Skeletal muscle cell (primary cell): ENCODE measurements around the gene NPM1.

ENCODE experiments used
- DNase-seq: peaks from one replicate; pipeline ENCODE4 v3.0.0-alpha.2; 2010; ENCODE audit warnings: low read depth
- H3K4me3 ChIP-seq: 2 replicates; pipeline ENCODE4 v1.5.1; 2011; ENCODE audit warnings: low read depth, mild to moderate bottlenecking, control low read depth, low read length, moderate library complexity

NPM1 gene

GRCh38 chr5:171424726-171425125 lies 37.1 kb downstream of the NPM1 start:
- no peak for DNase-seq
- no peak overlapping the region for H3K4me3 ChIP-seq

GRCh38 chr5:171425596-171426244 lies 38.1 kb downstream of the NPM1 start:
- no peak for DNase-seq
- H3K4me3 ChIP-seq: no peak overlapping the region

- no peak overlapping the region for H3K4me3 ChIP-seq
- DNase-seq: no peak
Observed at GRCh38 chr5:171426266-171426665, 38.6 kb downstream of the NPM1 start.

GRCh38 chr5:171426680-171427079 lies 39.0 kb downstream of the NPM1 start:
- DNase-seq: no peak
- H3K4me3 ChIP-seq: no peak overlapping the region

- H3K4me3 ChIP-seq: no peak overlapping the region
- DNase-seq: no peak
Observed at GRCh38 chr5:171427318-171428167, 39.9 kb downstream of the NPM1 start.

GRCh38 chr5:171428168-171428696 lies 40.6 kb downstream of the NPM1 start:
- H3K4me3 ChIP-seq: no peak overlapping the region
- DNase-seq: no peak

- DNase-seq: no peak
- H3K4me3 ChIP-seq: no peak overlapping the region
Observed at GRCh38 chr5:171428809-171429542, 41.3 kb downstream of the NPM1 start.

GRCh38 chr5:171429543-171429910 lies 41.9 kb downstream of the NPM1 start:
- no peak overlapping the region for H3K4me3 ChIP-seq
- DNase-seq: no peak

- no peak overlapping the region for H3K4me3 ChIP-seq
- no peak for DNase-seq
Observed at GRCh38 chr5:171431251-171431777, 43.7 kb downstream of the NPM1 start.

- DNase-seq: no peak
- no peak overlapping the region for H3K4me3 ChIP-seq
Observed at GRCh38 chr5:171432076-171432475, 44.4 kb downstream of the NPM1 start.

GRCh38 chr5:171432583-171433351 lies 45.1 kb downstream of the NPM1 start:
- no peak for DNase-seq
- no peak overlapping the region for H3K4me3 ChIP-seq

GRCh38 chr5:171433352-171433698 lies 45.7 kb downstream of the NPM1 start:
- no peak for DNase-seq
- no peak overlapping the region for H3K4me3 ChIP-seq

- H3K4me3 ChIP-seq: no peak overlapping the region
- no peak for DNase-seq
Observed at GRCh38 chr5:171433982-171434676, 46.5 kb downstream of the NPM1 start.

GRCh38 chr5:171434874-171435273 lies 47.2 kb downstream of the NPM1 start:
- DNase-seq: no peak
- H3K4me3 ChIP-seq: no peak overlapping the region

GRCh38 chr5:171435908-171436307 lies 48.3 kb downstream of the NPM1 start:
- H3K4me3 ChIP-seq: no peak overlapping the region
- no peak for DNase-seq

GRCh38 chr5:171436804-171437285 lies 49.2 kb downstream of the NPM1 start:
- H3K4me3 ChIP-seq: no peak overlapping the region
- DNase-seq: no peak

GRCh38 chr5:171437286-171437821 lies 49.7 kb downstream of the NPM1 start:
- DNase-seq: no peak
- no peak overlapping the region for H3K4me3 ChIP-seq

GRCh38 chr5:171438738-171439137 lies 51.1 kb downstream of the NPM1 start:
- no peak overlapping the region for H3K4me3 ChIP-seq

More at GRCh38 chr5:171438738-171439137, 51.1 kb downstream of the NPM1 start:
- DNase-seq: no peak
